HL-60 (cell line): ENCODE results near the gene PRDM16.

ENCODE experiments used
- DNase-seq, 2 experiments: peaks; one replicate each; pipeline ENCODE4 v3.0.0-alpha.2; 2010 to 2020; ENCODE audit warnings: low read depth in 1 of 2, low spot score in 1 of 2
- H3K27ac ChIP-seq: fragments of 250-450 bp; sonication (Bioruptor Pico); replicated peaks from 2 replicates; pipeline ENCODE4 v1.5.1; 2020; ENCODE audit warnings: mild to moderate bottlenecking, moderate library complexity
- H3K27me3 ChIP-seq: fragments of 250-450 bp; sonication (Bioruptor Pico); 2 replicates; pipeline ENCODE4 v1.5.1; 2021; ENCODE audit warnings: mild to moderate bottlenecking, moderate library complexity; ENCODE audit not compliant: insufficient read depth, poor library complexity, severe bottlenecking
- H3K4me3 ChIP-seq: replicated peaks from 2 replicates; pipeline ENCODE4 v1.5.1; 2011; ENCODE audit warnings: mild to moderate bottlenecking, control low read depth, low read length; ENCODE audit not compliant: insufficient read depth
- CTCF ChIP-seq: IDR thresholded peaks from one replicate; pipeline ENCODE4 v1.5.1; 2011; ENCODE audit warnings: low read length, control low read depth, inconsistent platforms; ENCODE audit not compliant: insufficient read depth
- GABPA ChIP-seq: IDR thresholded peaks from 2 replicates; pipeline ENCODE4 v1.6.1; 2012; ENCODE audit warnings: low read depth
- POLR2AphosphoS5 ChIP-seq: IDR thresholded peaks from 2 replicates; pipeline ENCODE4 v1.6.1; 2012; ENCODE audit warnings: low read depth
- REST ChIP-seq: IDR thresholded peaks from 2 replicates; pipeline ENCODE4 v1.6.1; 2012; ENCODE audit warnings: low read depth; ENCODE audit not compliant: insufficient replicate concordance
- SPI1 ChIP-seq: IDR thresholded peaks from 2 replicates; pipeline ENCODE4 v1.6.1; 2012; ENCODE audit warnings: low read depth, mild to moderate bottlenecking, borderline replicate concordance

The PRDM16 gene

GRCh38 chr1:3335754-3336640 is 267.0 kb downstream of the PRDM16 start:
- no peak for DNase-seq

GRCh38 chr1:3336641-3337630 is 267.9 kb downstream of the PRDM16 start:
- no peak for TF ChIP-seq GABPA
- no peak for TF ChIP-seq REST
- TF ChIP-seq CTCF = no peak
- TF ChIP-seq POLR2AphosphoS5 = no peak
- no peak for TF ChIP-seq SPI1
- Histone ChIP-seq H3K4me3 (no peak overlapping the region), H3K27ac (no peak overlapping the region), H3K27me3 (no peaks in the 10 kb centered on the region)
- DNase-seq = no peak

More at GRCh38 chr1:3335754-3336640, 267.0 kb downstream of the PRDM16 start:
- H3K4me3 ChIP-seq = no peak overlapping the region
- H3K27me3 ChIP-seq = no peaks in the 10 kb centered on the region
- TF ChIP-seq POLR2AphosphoS5 (no peak), GABPA (no peak), CTCF (no peak), SPI1 (no peak), REST (no peak)
- H3K27ac ChIP-seq = no peak overlapping the region

GRCh38 chr1:3337798-3338724 is 269.1 kb downstream of the PRDM16 start:
- TF ChIP-seq SPI1 (peak; percentile 44; the same call in 1 of the 2 replicates), POLR2AphosphoS5 (no peak)
- DNase-seq = no peak
- no peaks in the 10 kb centered on the region for H3K27me3 ChIP-seq
- no peak overlapping the region for H3K27ac ChIP-seq
- H3K4me3 ChIP-seq = no peak overlapping the region
